ENCODE results near the gene EIF2S3. TPM values are rescaled to one million over a fixed set of nuclear protein-coding genes. Genes with fewer than 3 reads are reported as not detected.

The EIF2S3 gene
- total and polyA plus RNA-seq, 2 of the 4 experiments (the other 2 are of a cell fraction) = 97.9 to 416 TPM

DNA sequence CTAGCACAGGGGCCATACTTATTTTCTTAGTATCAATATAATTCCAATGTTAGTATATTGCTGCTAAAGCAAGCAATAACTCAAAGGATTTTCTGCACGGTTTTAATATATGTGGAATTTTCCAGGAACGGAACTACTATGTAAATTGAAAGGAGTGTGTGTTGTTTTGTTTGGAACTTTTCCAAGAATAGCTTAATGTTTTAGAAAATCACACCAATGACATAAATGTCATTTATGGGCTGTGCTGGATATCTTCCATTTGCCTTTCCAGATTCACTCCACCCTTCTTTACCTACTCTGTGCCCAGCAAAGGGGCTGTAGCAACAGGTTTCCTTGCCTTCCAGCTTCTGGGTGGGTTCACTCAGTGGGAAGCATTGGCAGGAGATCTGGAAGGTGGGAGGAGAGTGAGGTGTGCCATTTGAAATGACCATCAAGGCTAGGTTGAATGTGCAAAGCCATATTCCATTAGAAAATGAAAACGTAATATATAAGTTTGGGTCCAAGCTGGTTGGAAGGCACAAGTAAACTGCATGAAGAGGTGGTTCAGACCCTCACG, 69.6 kb downstream of the EIF2S3 start:
- no peak overlapping the region for H2BK5ac ChIP-seq (ENCODE audit: low read depth, low read length, poor library complexity, severe bottlenecking)
- DNase-seq (no peak), ATAC-seq (ENCODE audit: low read depth) (no peak)
- H3K23ac ChIP-seq (ENCODE audit: low read depth, low read length) = no peak overlapping the region
- TF ChIP-seq RAD21 (IDR thresholded peaks at IDR 0.05; ENCODE audit: low read length) = no peak
- no peak for TF ChIP-seq RCOR1 (IDR thresholded peaks at IDR 0.05; ENCODE audit: insufficient replicate concordance, low read length)
- TF ChIP-seq NFE2L2 (IDR thresholded peaks at IDR 0.05; ENCODE audit: low read depth, low read length) = no peak
- H3K9me3 ChIP-seq (ENCODE audit: control insufficient read depth, insufficient read depth, low read length) = no peaks in the 10 kb centered on the region
- no TSS peak for BruUV-seq (replicated peaks)
- no peak overlapping the region for H3K18ac ChIP-seq (ENCODE audit: low read depth, low read length)
- in situ Hi-C loops (cut with MboI; ENCODE audit: low sequenced_read_pairs) (no loop called here), intact Hi-C loops (cut with micrococcal nuclease) (no loop called here), dilution Hi-C loops (cut with HindIII; ENCODE audit: low sequenced_read_pairs, unreplicated experiment) (no loop called here)
- H2BK15ac ChIP-seq (ENCODE audit: low read depth, low read length) = no peak overlapping the region
- no CpG with 5 or more reads among the region's 4 CpGs for WGBS, 2 experiments (ENCODE audit: extremely low coverage in 2 of 2, insufficient read length in 1 of 2)
- no peaks in the 10 kb centered on the region for H3K79me1 ChIP-seq (ENCODE audit: low read depth in 1 of 2, low read length in 2 of 2)
- no peak overlapping the region for H2BK20ac ChIP-seq (ENCODE audit: low read depth, low read length)
- H2AFZ ChIP-seq (replicated peaks; ENCODE audit: low read length, poor library complexity) = no peak overlapping the region
- no peak overlapping the region for H3K4ac ChIP-seq (ENCODE audit: low read depth, low read length)
- H4K20me1 ChIP-seq (ENCODE audit: insufficient read depth, low read length) = no peaks in the 10 kb centered on the region
- CTCF ChIA-PET = no interaction called here
- H3K56ac ChIP-seq (ENCODE audit: extremely low read depth, insufficient read depth, low read length) = no peak overlapping the region
- no peak overlapping the region for H4K5ac ChIP-seq (ENCODE audit: low read depth, low read length)
- H3K36me3 ChIP-seq (ENCODE audit: control insufficient read depth, insufficient read depth, low read length) = no peaks in the 10 kb centered on the region
- no peak overlapping the region for H3K4me3 ChIP-seq (ENCODE audit: insufficient read depth, low read depth, low read length)
- POLR2A ChIA-PET (ENCODE audit: unreplicated experiment) = no interaction called here
- no peak overlapping the region for H3K27ac ChIP-seq (ENCODE audit: insufficient read depth, low read length)
- no peak overlapping the region for H3K9ac ChIP-seq (ENCODE audit: low read depth, low read length)
- H3K4me1 ChIP-seq (ENCODE audit: control insufficient read depth, insufficient read depth, low read length) = peaks cover 2% of the 10 kb centered on the region; the same call in 1 of the 2 replicates
- no peak overlapping the region for H3K4me2 ChIP-seq (ENCODE audit: low read depth, low read length)
- H4K91ac ChIP-seq (ENCODE audit: insufficient read depth, low read depth, low read length) = no peak overlapping the region
- no peak overlapping the region for H2AK5ac ChIP-seq (ENCODE audit: low read depth, low read length)
- H4K8ac ChIP-seq (ENCODE audit: low read depth in 2 of 2, low read length in 2 of 2) = no peak overlapping the region
- no peak overlapping the region for H3K14ac ChIP-seq (replicated peaks; ENCODE audit: low read depth, low read length)
- H3K27me3 ChIP-seq (ENCODE audit: control insufficient read depth, insufficient read depth, low read length) = peaks cover 9% of the 10 kb centered on the region; the same call in 1 of the 2 replicates
- no peak overlapping the region for H2BK120ac ChIP-seq (ENCODE audit: low read depth, low read length)
- no peak overlapping the region for H2AK9ac ChIP-seq (replicated peaks; ENCODE audit: low read depth, low read length, poor library complexity)
- H3K9me1 ChIP-seq (ENCODE audit: insufficient read depth, low read length) = no peaks in the 10 kb centered on the region
